GM21526 (cell line): ENCODE results near the gene DNLZ.

ENCODE experiments used
- ATAC-seq: cut with Tn5 transposase; IDR thresholded peaks from one replicate; pipeline ENCODE4 v1.9.1; 2021; ENCODE audit warnings: moderate library complexity; ENCODE audit not compliant: unreplicated experiment, low FRiP score

Gene DNLZ

GRCh38 chr9:136345281-136346156 is 18.0 kb downstream of the DNLZ start:
- no peak for ATAC-seq

GRCh38 chr9:136344544-136345280 is 18.8 kb downstream of the DNLZ start:
- no peak for ATAC-seq

GRCh38 chr9:136343884-136344269 is 19.7 kb downstream of the DNLZ start:
- ATAC-seq, result no peak

- ATAC-seq, result no peak
Measured at GRCh38 chr9:136343121-136343883, 20.2 kb downstream of the DNLZ start.

- ATAC-seq, result no peak
Measured at GRCh38 chr9:136342181-136343120, 21.1 kb downstream of the DNLZ start.

GRCh38 chr9:136341769-136342168 is 21.8 kb downstream of the DNLZ start:
- no peak for ATAC-seq

DNA sequence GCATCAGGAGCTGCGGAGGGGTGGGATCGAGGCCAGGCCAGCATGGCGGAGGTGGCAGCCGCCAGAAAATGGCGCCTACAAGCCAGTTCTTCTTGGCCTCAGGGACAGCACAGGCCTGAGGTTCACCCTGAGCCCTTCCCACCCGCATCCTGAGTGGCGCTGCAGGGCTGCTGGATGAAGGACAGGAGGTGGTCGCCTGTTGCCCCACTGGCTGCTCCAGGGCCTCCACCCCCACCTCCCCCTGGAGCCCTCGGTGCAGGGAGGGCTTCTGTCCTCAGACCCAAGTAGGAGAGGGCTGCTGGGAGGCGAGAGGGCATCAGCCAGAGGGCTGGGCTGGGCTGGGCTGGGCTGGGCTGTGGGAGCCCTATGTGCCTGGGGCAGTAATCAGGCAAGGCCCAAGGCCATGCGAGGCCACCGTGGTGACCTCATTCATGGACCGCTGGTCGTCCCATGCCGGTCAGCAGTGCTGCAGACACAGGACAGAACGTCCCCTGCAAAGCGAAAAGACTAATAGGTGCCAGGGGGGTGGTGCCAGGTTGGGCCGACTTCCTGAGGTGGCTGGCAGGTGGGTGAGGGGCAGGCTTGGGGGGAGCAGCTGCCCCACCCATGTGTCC is 22.4 kb downstream of the DNLZ start:
- ATAC-seq, result no peak

GRCh38 chr9:136340356-136341041 is 23.0 kb downstream of the DNLZ start:
- ATAC-seq, result no peak

DNA sequence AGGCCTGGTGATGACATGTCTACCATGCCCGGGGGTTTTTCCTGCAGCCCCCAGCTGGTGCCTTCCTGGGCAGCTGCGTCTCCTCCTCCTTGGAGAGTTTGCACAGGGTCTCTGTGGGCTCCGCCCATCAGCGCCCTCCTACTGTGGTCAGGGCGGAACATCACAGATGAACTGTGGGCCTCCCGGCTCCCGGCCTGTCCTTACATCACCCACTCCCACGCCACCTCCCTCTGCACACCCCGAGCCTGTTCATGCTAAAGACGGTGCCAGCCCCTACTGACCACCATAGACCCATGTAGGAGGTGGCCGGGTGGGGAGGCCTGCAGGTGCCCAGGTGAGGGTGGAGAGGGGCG is 23.6 kb downstream of the DNLZ start:
- no peak for ATAC-seq

DNA sequence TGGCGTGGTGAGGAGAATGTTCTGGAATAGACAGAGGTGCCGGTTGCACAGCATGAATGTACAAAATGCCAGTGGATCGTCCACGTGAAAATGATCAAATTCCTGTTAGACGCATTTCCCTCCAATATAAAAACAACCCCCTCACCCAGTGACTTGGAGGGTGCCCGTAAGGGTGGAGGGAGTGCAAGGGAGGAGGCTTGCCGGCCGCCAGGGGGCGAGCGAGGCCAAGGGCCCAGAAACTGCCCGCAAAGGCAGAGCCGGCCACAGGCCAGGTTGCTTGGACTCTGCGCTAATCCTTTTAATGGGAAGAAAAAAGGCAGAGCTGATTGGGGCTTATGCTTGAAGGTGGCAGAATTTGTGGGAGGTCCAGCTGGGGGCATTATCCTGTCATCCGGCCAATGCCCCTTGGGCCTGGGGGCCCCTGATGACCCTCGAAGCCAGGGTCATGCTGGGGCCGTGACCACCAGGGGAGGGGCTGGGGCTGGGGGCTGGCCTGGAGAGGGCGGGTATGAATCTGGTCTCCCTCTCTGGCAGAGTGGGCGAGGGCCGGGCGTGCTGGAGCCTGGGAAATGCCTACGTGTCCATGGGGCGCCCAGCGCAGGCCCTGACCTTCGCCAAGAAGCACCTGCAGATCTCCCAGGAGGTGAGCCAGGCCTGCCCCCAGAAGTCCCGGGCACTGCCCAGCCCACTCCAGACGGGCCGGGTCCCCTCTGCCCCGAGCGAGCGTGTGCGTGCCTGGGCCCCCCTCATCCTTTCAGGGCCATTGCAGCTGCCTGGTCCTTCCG is 24.2 kb downstream of the DNLZ start:
- ATAC-seq, result no peak

DNA sequence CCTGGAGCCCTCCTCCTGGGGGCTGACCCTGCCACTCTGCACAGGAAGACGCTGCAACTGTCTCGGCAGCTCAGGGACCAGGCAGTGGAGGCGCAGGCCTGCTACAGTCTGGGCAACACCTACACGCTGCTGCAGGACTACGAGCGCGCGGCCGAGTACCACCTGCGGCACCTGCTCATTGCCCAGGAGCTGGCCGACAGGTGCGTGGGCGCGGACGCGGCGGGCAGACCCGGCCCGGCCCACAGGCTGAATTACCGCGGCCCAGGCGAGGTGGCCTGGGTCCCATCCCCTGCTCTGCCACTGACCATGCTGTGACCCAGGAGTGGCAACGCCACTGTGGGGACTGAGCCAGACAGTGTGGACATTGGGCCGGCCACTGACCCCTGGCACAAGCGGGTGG is 25.0 kb downstream of the DNLZ start:
- ATAC-seq, result no peak

DNA sequence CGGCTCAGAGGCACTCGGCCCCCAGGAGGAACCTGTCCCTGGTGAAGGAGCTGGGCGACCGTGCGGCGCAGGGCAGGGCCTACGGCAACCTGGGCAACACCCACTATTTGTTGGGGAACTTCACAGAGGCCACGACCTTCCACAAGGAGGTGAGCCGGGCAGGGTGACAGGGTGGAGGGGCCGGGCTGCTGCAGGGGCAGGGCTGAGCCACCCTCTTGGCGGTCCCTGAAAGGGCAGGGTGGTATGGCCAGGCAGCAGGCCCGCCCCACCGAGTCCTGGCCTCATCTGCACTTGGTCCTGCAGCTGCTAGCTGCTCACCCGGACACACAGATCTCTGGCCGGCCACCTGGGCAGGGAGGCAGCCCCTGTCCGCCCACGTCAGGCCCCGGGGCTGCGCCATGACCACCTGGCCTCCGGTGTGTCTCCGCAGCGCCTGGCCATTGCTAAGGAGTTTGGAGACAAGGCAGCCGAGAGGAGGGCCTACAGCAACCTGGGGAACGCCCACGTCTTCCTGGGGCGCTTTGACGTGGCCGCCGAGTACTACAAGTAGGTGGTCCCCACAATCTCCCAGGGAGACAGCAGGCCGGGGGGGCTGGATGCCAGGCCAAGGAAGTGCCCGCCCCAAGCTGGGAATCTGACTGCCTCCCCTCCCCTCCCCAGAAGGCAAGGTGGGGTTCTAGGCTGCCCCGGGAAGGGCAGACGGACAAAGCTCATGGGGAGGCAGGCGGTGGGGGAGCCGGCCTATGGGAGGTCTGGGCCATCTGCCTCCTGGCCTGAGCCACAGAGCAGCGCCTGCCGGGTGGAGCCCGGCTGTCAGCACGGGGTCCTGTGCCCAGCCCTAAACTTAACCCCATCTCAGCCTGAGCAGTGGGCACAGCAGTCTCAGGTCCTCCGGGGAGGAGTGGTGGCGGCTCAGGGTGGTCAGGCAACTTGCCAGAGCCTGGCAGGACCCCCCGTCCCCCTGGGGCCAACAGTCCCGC is 25.8 kb downstream of the DNLZ start:
- ATAC-seq, result no peak

GRCh38 chr9:136336881-136337280 is 26.7 kb downstream of the DNLZ start:
- no peak for ATAC-seq

DNA sequence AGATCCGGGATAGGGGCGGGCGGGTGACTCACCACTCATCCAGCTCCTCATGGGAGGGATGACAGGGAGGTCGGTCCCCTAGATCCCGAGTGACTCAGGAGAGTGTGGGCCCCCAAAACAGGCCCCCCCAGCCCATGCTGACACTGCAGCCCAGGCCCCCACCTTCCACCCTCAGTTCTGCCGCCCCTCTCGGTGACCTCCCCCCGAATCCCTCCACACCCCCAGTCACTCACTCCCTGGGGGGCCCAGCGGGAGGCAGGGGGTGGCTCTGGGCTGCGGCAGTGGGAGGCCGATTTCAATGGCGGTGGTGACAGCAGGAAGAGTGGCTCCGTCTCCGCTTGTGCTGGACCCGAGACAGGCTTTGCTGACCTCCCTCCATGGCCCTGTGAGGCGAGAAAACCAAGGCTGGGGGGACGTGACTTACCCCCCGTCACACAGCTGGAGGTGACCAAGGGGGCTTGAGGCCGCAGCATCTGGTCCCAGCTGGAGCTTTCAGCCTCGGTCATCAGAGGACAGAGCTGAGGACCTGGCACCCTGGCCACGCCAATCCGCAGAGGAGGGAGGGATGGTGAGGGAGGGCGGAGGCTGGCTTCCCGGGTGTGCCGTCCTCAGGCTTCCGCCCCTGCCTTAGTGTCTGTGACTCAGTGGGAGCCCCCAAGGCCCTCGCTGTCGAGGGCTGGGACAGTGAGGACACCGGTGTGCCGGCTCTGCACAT is 27.2 kb downstream of the DNLZ start:
- ATAC-seq, result no peak

DNA sequence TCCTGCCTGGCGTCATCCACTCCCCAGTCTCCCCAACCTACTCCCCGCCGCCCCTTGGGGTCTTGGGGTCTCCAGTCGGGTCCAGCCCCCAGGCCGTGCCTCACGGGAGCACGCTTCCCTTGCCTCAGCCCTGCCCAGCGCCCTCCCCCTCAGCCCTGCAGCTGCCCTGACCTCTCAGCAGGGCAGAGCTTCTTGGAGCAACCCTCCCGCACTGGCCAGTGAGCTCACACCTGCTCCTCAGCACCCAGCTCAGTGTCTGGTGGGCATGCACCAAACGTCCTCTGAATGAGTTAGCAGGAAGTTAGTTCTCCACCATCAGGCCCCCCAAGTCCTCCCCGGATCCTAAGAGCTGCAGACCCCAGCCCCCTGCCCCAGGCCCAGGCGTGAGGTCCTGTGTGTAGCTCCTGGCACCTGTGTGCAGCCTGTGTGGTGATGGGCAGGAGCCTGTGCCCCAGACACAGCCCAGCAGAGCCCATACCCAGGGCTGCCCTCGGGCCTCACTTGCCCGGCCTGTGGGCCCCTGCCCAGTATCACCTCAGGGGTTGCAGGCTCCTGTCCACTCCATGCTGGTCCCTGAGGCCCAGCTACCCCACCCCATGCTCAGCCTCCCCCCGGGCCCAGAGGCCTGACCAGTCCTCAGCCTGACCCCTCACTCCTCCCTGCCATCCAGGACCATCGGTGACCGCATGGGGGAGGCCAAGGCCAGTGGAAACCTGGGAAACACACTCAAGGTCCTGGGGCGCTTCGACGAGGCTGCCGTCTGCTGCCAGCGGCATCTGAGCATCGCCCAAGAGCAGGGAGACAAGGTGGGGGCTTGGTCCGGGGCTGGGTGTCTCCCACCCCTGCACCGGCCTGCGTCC is 28.0 kb downstream of the DNLZ start:
- no peak for ATAC-seq

DNA sequence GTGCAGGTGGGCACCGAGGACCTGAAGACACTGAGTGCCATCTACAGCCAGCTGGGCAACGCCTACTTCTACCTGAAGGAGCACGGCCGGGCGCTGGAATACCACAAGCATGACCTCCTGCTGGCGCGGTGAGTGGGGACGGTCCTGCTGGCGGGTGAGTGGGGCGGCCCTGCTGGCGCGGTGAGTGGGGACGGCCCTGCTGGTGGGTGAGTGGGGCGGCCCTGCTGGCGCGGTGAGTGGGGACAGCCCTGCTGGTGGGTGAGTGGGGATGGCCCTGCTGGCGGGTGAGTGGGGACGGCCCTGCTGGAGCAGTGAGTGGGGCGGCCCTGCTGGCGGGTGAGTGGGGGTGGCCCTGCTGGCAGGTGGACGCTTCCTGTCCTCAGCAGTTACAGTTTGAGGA is 29.0 kb downstream of the DNLZ start:
- no peak for ATAC-seq
